Activated CD4-positive, alpha-beta T cell treated with anti-CD3 and anti-CD28 coated beads for 24 hours (primary cell): Measurements from ENCODE around the gene MPHOSPH9.
"Not testable (repeated sequence)": the region's sequence is repeated elsewhere in the genome, so short reads cannot be mapped to it uniquely, and the experiment has no call there.

Experiments
- DNase-seq, 2 donors: peaks; one replicate each; pipeline ENCODE4 v3.0.0-alpha.2; 2020; ENCODE audit warnings: low read depth in 2 of 2

Gene MPHOSPH9

GRCh38 chr12:123260081-123260480 is 27.1 kb upstream of the MPHOSPH9 start:
- no peak for DNase-seq

GRCh38 chr12:123258593-123258992 is 25.7 kb upstream of the MPHOSPH9 start:
- DNase-seq = no peak

GRCh38 chr12:123254853-123255446 is 22.0 kb upstream of the MPHOSPH9 start:
- no peak for DNase-seq

GRCh38 chr12:123253641-123254459 is 20.9 kb upstream of the MPHOSPH9 start:
- DNase-seq = no peak

- not testable (repeated sequence) for DNase-seq
Measured at GRCh38 chr12:123252365-123252764, 19.4 kb upstream of the MPHOSPH9 start.

- no peak for DNase-seq
Measured at GRCh38 chr12:123251403-123252076, 18.6 kb upstream of the MPHOSPH9 start.

GRCh38 chr12:123250471-123251383 is 17.8 kb upstream of the MPHOSPH9 start:
- DNase-seq = no peak

- not testable (repeated sequence) for DNase-seq
Measured at GRCh38 chr12:123248996-123249741, 16.2 kb upstream of the MPHOSPH9 start.

- DNase-seq = not testable (repeated sequence)
Measured at GRCh38 chr12:123248129-123248528, 15.2 kb upstream of the MPHOSPH9 start.

- no peak for DNase-seq
Measured at GRCh38 chr12:123245678-123246077, 12.7 kb upstream of the MPHOSPH9 start.

- DNase-seq = no peak
Measured at GRCh38 chr12:123243671-123244262, 10.8 kb upstream of the MPHOSPH9 start.

- DNase-seq = no peak
Measured at GRCh38 chr12:123242116-123242904, 9.4 kb upstream of the MPHOSPH9 start.

- no peak for DNase-seq
Measured at GRCh38 chr12:123238961-123239360, 6.0 kb upstream of the MPHOSPH9 start.

- no peak for DNase-seq
Measured at GRCh38 chr12:123238330-123238682, 5.4 kb upstream of the MPHOSPH9 start.

- DNase-seq = peak; percentile 51 to 57
Measured at GRCh38 chr12:123237646-123238329, 4.8 kb upstream of the MPHOSPH9 start.

GRCh38 chr12:123233505-123234308 is 766 bp upstream of the MPHOSPH9 start:
- DNase-seq = no peak

- DNase-seq = no peak
Measured at GRCh38 chr12:123232472-123232806, 502 bp downstream of the MPHOSPH9 start.

- DNase-seq = no peak
Measured at GRCh38 chr12:123231931-123232330, 1.0 kb downstream of the MPHOSPH9 start.

- no peak for DNase-seq
Measured at GRCh38 chr12:123229051-123229450, 3.9 kb downstream of the MPHOSPH9 start.
